GM18868 (cell line): Measurements from ENCODE around the gene ESRRG.
"Not testable (repeated sequence)": the region's sequence is repeated elsewhere in the genome, so short reads cannot be mapped to it uniquely, and the experiment has no call there.

ENCODE experiments used
- ATAC-seq: cut with Tn5 transposase; IDR thresholded peaks from one replicate; pipeline ENCODE4 v1.9.1; 2021; ENCODE audit warnings: mild to moderate bottlenecking, moderate library complexity; ENCODE audit not compliant: unreplicated experiment

Gene ESRRG

DNA sequence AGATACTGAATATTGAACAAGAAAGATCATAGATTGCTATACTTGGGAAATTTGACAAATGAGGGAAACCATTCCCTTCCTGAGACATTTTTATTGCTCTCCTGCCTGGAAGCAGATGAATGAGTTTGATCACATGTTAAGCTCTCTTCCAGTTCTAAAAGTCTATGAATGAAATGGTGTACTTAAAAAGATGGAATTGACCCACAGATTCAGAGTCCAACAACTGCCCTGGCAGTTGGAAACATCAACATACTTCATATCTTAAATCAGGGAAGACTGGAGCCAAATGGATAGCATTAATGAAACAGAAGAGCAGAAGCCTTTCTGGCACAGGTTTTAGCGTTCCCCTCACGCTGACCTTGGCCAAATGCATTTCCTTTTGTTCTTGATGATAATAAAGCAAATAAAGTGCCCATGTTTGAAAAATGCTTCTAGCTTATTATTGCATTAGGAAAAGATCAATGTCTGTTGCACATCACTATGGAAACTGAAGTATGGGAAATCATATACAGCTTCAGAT lies 142.6 kb downstream of the ESRRG start:
- no peak for ATAC-seq

DNA sequence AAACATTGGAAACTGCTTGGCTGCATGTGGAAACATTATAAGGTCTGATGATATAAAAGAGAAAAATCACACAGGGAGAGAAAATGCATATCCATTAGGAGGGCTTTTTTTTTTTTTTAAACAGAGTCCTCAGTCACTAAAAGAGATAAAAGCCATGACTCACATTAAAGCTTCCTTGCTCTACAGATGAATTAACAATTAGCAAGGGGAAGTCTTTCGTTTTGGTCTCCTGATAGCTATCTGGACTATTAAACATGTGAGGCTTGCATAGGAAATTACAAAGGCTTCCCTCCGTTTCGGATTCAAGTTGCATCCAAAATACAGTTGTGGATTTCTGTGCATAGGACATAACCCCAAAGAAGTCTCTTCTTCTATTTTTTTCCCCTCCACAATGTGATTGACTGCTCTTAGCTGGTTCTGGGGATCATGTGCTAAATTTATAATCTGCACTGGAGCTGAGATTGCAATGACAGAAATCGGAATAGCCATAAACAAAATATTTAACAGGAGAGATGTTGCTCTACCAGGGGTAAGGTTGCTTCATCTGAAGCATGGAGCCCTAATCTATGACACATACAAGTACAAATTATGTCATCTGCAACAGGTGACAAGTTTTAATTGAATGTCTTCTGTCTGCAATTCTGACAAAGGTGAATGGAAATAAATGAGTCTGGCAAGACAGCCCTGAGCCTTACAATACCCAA lies 146.8 kb downstream of the ESRRG start:
- no peak for ATAC-seq

DNA sequence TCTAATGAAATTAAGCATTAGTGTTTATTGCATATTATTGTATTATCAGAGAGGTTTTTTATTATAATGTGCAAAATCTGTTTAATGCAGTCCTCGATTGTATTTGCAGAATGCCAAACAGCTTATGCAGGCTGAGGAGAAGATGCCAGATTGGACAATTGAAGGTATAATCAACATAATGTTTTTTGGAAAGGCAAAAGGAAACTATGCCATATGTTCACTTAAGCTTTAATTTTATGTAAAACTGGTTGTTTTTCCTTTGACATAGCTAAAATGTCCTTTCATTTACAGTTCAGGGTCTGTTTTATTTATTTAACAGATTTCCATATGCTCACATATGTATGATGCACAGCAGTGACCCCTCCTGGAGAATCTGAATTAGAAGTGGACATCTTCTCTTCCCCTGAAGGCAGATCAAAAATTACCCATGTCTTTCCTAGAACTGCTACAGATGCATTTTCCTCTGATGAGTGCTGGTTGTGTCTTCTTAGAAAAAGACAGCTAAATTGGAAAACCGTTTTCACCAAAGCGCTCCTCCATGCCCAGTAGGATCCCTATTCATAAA lies 156.5 kb downstream of the ESRRG start:
- peak; percentile 51 for ATAC-seq

DNA sequence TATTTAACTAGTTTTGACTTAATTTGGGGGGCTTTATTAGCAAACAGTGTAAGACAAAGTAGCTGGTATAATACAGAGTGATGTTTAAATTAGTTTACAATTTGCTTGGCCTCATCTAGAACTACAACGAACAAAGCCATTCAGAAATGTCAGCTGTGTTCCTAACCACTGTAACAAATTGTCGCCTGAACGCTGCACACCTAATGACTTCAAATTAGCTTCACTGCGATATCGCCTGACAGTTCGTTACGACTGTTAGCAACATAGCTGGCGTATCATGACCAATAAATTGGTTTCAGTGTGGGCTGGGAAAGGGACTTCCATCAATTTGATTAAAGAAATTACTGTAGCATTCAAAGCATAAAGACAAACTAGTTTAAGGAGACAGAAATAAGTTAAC lies 160.1 kb downstream of the ESRRG start:
- ATAC-seq: no peak

DNA sequence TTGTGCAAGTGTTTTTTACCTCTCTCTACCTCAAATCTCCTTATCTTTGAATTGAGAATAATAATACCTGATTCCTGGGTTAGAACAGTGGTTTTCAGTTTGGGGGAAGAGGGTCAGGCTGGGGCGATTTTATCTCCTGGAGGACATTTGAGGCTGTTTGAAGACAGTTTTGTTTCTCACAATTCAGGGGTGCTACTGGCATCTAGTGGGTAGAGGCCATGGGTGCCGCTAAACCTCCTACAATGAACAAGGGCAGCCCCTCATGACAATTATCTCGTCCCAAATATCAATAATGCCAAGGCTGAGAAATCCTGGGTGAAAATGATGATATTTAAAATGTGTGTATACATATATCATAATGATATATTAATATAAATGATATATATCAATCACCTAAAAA lies 160.8 kb downstream of the ESRRG start:
- no peak for ATAC-seq

DNA sequence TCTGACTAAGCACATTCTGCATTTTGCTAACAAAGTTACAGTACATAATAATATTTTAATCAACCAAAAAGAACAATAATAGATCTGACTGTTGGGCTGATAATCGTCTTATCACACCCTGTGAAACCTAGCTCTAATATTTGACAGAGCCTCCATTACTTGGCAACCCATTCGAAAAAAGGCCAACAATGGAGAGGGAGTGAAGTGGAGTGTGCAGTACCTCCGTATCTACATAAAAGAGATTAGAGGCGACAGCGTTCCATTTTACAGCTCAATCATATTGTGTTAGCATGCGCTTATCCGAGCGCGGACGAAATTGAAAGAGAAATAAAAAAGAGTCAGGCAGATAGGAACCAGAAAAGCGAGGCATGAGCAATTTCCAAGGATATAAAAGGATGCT lies 162.7 kb downstream of the ESRRG start:
- no peak for ATAC-seq

DNA sequence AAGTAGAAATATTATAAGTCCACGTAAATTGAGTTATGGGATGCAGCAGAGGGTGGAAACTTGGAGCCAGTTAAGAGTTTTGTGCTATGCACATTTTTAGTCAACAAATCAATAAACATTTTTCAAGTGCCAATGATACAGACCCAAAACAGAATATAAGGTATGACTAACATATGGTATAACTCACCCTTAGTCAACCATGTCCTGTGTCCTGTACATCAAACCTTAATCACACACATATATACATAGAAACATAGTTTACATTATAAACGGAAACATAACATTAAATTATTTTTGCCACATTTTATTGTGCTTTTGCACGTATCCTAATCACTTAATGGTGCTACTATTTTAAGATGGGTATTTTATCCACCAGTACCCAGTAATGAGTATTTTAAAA lies 163.9 kb downstream of the ESRRG start:
- ATAC-seq: no peak

DNA sequence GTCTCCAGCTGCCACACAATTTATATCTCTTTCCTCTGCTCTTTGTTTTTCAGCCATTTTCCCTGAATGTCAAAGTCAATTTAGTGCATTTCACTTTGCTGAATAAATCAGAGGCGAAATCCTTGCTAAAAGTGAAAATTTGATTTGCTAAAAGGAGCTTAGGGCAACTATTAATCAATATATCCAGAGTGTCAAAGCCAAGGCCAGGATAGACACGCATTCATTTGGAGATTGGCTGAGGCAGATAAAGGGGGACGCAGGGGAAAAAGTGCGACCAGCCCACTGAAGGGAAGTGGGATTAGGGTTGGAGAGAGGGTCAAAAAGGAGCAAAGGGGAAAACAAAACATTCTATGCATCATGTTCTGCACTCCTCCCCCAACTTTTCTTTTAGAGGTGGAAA lies 167.6 kb downstream of the ESRRG start:
- ATAC-seq: no peak

DNA sequence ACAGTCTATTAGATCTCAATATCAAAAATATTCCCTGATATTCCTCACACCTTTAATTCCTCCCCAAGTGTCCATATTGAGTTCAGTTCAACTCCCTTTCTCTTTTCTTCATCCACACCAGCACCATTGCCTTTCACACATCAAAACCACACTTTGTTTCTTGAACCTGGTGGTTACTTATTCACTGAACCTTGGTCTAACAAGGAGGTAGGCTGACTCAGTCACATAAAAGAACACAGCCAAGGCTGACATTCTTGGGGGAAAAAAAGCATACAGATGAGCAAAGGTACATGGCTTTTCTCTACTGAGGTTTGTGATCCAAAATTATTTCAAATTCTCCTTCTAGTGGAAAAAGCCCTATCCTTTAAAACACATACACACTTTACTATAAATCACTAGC lies 168.3 kb downstream of the ESRRG start:
- no peak for ATAC-seq

DNA sequence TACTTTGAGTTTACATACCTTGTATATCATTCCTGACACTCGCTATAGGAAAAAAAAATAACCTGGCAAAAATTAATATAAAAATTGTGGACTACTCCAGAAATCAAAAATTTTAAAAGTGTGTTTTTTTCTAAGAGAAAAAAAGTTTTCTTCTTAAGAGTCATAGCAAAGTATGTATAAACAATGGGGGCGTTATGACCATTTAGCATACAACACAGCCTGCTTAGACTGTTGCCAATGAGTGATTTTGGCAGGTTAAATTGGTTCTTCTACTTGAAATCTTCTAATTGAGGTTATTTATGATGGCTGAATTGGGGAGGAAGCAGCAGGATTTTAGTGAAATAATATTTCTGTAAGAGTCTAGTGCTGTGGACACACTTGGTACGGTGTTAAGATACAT lies 169.5 kb downstream of the ESRRG start:
- ATAC-seq: no peak

DNA sequence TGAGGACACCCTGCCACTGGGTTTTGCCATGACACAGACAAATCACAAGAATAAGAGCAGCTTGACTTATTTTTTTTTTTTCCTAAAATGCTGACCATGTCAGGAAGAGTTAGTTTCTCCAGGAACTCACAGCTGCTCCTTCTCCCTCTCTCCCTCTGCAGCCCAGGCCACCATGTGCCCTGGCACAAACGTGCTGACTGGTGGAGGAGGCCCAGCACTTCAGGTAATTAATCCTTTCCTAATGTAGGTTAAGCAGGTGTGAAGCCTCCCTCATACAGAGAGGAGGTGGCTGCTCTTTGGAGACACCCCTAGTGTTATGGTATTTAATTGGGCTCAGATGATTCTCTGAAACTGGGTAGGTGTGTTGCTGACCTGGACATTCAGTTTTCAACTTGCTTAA lies 170.2 kb downstream of the ESRRG start:
- no peak for ATAC-seq

DNA sequence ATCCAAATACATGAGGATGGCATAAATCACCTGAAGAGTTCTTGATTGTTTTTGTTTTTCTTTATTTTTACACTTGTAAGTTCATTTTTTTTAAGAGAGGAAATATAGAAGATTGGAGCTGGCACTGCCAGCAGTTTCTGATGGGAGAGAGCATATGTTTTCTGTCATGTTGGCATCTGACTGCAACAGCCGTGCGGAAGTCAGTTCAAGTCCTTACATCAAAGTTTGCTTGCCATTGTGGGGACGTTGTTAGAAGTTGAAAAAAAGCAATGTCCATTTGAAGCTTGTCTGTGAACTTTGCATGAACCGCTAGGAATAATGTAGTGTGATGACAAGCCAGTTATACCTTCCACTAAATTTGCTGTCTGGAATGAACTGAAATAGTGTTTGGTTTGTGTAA lies 173.4 kb downstream of the ESRRG start:
- ATAC-seq: no peak

DNA sequence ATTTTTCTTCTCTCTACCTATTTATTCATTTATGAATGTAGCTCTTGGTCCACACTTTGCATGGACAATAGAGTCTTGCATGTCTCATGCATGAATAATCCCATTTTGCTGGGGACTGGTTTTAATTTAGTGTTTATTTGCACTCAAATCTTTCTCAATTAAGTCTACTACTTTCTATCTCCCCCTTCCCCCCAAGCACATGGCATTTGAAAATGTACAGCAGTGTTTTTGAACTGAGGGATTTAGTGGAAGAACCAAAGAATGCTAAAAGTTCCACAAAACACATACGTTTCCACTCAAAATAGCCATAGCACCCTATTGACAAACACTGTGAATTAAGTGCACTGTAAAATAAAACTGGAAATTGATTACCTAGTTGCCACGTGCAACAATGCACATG lies 180.5 kb downstream of the ESRRG start:
- ATAC-seq: no peak

DNA sequence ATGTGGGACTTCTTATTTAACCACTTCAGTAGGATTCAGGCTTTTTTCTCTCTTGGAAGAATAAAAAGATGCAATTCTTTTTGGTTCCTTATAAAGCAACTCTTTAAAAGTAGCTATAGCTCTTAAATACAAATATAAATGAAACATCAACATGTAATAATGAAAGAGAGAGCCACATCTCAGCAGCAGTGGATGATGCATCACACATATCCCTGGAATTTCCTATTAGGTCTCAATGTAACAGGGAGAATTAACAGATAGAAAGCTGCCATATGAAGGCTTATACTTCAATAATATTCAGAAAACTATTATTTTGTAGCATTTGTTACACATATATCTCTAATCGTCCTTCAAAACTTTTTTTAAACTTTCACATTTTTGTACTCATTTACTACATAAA lies 181.0 kb downstream of the ESRRG start:
- ATAC-seq: no peak

DNA sequence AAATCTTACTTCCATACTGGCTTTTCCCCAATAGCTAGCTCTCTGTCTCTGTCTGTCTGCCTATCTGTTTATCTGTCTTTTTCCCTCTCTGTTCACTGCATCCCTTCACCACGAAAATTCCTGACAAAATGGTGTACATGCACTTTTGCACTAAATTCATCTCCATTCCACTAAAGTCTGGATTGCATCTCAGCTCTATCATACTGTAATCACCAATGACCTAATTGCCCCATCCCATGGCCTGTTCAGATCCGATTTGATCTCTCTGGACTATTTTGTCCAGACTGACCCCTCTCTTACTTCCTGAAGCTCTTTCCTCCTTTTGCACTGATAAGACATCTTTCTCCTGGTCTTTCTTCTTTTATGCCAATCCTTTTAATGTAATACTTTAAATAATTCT lies 187.5 kb downstream of the ESRRG start:
- no peak for ATAC-seq

DNA sequence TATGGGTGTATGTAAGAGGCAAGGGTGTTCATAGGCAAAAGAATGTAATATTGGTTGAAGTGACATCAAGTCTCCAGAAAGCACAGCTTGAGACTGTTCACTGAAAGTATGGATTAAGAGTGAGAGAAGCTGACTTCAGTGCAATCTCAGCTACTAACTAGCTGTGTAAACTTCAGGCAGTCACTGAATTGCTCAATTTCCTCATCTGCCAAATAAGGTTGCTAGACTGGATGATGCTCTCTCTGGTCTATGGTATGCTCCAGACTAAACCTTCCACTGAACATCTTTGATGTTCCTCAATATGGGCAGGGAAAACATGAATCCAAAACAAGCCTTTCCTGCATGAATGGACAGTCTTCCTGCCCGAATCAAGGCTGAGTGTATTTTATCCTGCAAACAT lies 188.2 kb downstream of the ESRRG start:
- no peak for ATAC-seq

DNA sequence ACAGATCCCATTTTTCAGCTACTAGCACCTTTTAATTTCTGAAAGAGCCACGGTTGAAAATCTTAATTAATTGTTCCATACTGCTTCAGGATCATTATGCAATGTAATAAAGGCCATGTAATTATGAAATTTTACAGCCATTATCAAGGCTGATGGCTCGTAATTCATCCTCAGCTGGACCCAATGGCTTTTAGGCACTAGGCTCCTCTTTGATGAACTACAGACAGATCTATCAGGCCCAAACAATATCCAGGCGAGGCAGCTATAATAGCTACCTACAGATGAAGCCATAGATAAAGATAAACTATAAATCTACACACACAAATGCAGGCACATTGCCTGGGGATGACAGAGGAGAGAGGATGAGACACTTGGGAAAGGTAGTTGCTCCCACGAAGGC lies 189.5 kb downstream of the ESRRG start:
- ATAC-seq: no peak

DNA sequence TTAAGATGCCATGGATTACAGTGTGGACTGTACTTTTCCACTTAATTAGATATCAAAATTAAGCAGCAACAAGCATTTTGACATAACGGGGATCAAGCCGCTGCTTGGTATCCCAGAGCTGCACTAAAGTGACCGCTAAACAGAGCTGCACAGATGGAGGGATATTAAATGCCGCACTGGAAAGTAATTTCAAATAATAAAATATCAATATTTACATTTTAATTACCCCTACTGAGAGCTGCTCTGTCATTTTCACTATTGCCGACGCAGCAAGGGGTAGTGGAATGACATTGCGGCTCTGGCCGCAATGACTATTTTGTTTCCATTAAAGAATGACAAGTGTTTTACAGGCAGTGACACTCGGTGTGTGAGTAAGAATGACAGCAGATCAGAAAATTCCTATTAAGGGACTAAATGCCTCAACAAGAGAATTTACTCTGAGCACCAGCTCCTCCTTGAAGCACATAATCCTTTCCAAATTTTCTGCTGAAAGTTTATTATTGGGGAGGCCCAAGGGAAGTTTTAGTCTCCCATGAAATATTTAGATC lies 190.9 kb downstream of the ESRRG start:
- ATAC-seq: no peak

DNA sequence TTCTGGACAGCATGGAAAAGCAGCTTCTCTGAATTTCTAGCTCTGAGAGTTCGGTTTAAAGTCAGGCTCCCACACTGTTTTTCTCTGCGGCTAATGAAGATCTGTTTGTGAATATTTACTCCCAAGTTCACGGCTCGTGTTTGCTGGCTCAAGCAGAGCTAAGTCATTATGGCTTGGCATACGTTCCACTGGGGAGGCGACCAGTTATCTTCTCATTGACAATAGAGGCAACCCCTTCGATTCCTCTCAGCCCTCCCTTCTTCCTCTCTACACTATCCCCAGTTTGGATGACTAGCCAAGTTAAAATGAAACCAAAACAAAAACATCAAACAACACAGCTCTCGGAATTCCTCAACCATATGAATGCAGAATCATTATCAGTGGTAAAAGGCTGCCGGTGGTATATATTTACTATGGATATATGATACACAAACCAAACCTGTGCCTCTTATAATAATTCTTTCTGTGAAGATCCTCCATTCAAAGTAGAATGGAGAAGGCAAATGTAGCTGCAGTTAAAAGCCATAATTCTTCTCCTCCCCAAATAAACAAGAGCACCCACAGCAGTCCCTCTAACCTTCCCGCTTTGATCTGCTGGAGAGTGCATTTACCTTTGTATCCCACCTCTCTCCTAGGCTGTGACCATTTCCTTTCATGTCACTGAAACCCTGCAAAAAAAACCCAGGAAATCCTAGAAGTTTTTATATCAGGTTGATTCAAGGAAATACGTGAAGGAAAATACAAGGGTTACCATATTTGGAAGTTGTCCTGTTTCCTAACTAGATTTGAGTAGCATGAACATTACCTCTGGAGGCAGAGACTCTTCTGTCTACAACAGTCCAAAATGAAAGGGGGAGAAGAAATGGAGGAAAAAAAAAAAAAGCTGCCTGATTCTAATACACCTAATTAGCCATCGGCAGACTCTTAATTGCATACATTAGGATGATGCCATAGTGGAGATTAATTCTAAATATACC lies 191.7 kb downstream of the ESRRG start:
- ATAC-seq: peak; percentile 67

DNA sequence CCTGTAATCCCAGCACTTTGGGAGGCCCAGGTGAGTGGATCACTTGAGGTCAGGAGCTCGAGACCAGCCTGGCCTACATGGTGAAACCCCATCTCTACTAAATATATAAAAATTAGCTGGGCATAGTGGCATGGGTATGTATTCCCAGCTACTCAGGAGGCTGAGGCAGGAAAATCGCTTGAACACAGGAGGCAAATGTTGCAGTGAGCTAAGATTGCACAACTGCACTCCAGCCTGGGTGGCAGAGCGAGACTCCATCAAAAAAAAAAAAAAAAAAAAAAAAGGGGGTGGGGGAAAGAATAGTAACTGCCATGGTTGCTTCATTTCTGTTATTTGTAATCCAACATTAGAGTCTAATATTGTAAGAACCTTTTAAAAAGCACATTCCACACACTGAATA lies 193.4 kb downstream of the ESRRG start:
- not testable (repeated sequence) for ATAC-seq

DNA sequence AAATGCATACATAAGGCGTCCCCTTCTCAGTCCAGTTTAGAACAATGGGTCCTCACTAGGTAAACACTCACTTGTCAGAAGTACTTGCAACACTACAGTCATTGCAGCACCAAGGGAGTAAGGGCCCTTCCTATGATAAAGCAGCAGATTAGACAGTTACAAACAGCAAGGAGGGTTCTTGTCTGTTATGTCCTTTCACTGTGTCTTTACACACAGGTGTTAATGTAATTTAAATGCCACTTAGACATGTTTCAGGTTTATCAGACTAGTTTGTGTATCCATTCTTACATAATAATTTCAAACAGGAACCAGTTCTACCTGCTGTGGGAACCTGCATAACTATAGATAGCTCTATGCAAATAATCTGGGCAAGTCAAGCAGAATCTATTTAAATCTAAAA lies 194.4 kb downstream of the ESRRG start:
- peak; percentile 86 for ATAC-seq
